Measurements from ENCODE around the gene SLC4A7.

- no peak for TF ChIP-seq CTCF (IDR thresholded peaks at IDR 0.05)
- no peak for TF ChIP-seq POLR2A (IDR thresholded peaks at IDR 0.05)
Observed at GRCh38 chr3:27431116-27431515, 53.1 kb downstream of the SLC4A7 start.
